Keratinocyte (primary cell): ENCODE results near the gene H3-3A. TPM values are rescaled to one million over a fixed set of nuclear protein-coding genes. Genes with fewer than 3 reads are reported as not detected.

ENCODE experiments used
- DNase-seq: peaks from one replicate; pipeline ENCODE4 v3.0.0-alpha.2; 2011; ENCODE audit warnings: low read depth, missing footprints, low spot score
- FAIRE-seq: peaks from 2 replicates; lab custom pipeline; 2011; peaks lifted over from hg19 to GRCh38; lab: Jason Lieb, UNC
- H2AFZ ChIP-seq: 2 replicates; pipeline ENCODE4 v1.6.0; 2012; ENCODE audit warnings: low read length, control low read depth, inconsistent platforms; ENCODE audit not compliant: control insufficient read depth
- H3K27ac ChIP-seq: 2 replicates; pipeline ENCODE4 v1.5.1; 2011; ENCODE audit warnings: low read length; ENCODE audit not compliant: control insufficient read depth, insufficient read depth
- H3K27me3 ChIP-seq: 3 replicates; pipeline ENCODE4 v1.6.0; 2011; ENCODE audit warnings: low read length; ENCODE audit not compliant: control insufficient read depth, insufficient read depth; ENCODE audit errors: extremely low read depth
- H3K36me3 ChIP-seq, 2 experiments: 2 replicates in 1 of 2; 3 replicates in 1 of 2; pipeline ENCODE4 v1.5.1; 2011; ENCODE audit warnings: low read length in 2 of 2, mild to moderate bottlenecking in 1 of 2; ENCODE audit not compliant: control insufficient read depth in 2 of 2, insufficient read depth in 2 of 2; ENCODE audit errors: extremely low read depth in 1 of 2
- H3K4me1 ChIP-seq: 3 replicates; pipeline ENCODE4 v1.5.1; 2011; ENCODE audit warnings: low read length; ENCODE audit not compliant: control insufficient read depth, insufficient read depth; ENCODE audit errors: extremely low read depth
- H3K4me2 ChIP-seq: 3 replicates; pipeline ENCODE4 v1.6.0; 2011; ENCODE audit warnings: low read depth, low read length; ENCODE audit not compliant: control insufficient read depth, insufficient read depth; ENCODE audit errors: extremely low read depth
- H3K4me3 ChIP-seq, 3 experiments: fragments of 200-600 bp in 1 of 3; sonication (generic) in 1 of 3; 2 replicates in 2 of 3; 3 replicates in 1 of 3; pipeline ENCODE4 v1.5.1; 2011 to 2016; ENCODE audit warnings: low read length in 3 of 3, mild to moderate bottlenecking in 3 of 3, control low read depth in 2 of 3, inconsistent platforms in 1 of 3, low read depth in 1 of 3, mixed read lengths in 1 of 3, mixed run types in 1 of 3, moderate library complexity in 1 of 3; ENCODE audit not compliant: control insufficient read depth in 2 of 3, insufficient read depth in 2 of 3; ENCODE audit errors: extremely low read depth in 1 of 3
- H3K79me2 ChIP-seq: 2 replicates; pipeline ENCODE4 v1.6.0; 2012; ENCODE audit warnings: low read length; ENCODE audit not compliant: control insufficient read depth, insufficient read depth
- H3K9ac ChIP-seq: 3 replicates; pipeline ENCODE4 v1.6.0; 2011; ENCODE audit warnings: low read length; ENCODE audit not compliant: control insufficient read depth, insufficient read depth; ENCODE audit errors: extremely low read depth
- H3K9me1 ChIP-seq: 3 replicates; pipeline ENCODE4 v1.6.0; 2011; ENCODE audit warnings: low read length; ENCODE audit not compliant: control insufficient read depth, insufficient read depth; ENCODE audit errors: extremely low read depth
- H3K9me3 ChIP-seq: 2 replicates; pipeline ENCODE4 v1.5.1; 2012; ENCODE audit warnings: low read depth, low read length; ENCODE audit not compliant: control insufficient read depth
- H4K20me1 ChIP-seq: 3 replicates; pipeline ENCODE4 v1.6.0; 2011; ENCODE audit warnings: low read length; ENCODE audit not compliant: control insufficient read depth, insufficient read depth; ENCODE audit errors: extremely low read depth
- EZH2 ChIP-seq: IDR thresholded peaks from one replicate; pipeline ENCODE4 v1.6.1; 2012; ENCODE audit warnings: inconsistent platforms, mild to moderate bottlenecking, low read length, moderate library complexity
- dilution Hi-C: fragments of 300-500 bp; cut with MboI; formaldehyde crosslinking; loops from one replicate; pipeline ENCODE4 v1.7.0; 2020; ENCODE audit warnings: low sequenced_read_pairs; ENCODE audit not compliant: extremely low pct_ligation_motif_present
- polyA plus RNA-seq, 5 experiments: library from polyadenylated mRNA; depleted of rRNA in 3 of 5; stranded (reverse) in 3 of 5; stranded (forward) in 1 of 5; unstranded in 1 of 5; fragments of >200 nt; gene quantifications; 1 replicate in 1 of 5; 2 replicates in 3 of 5; 3 replicates in 1 of 5; pipeline versions ENCODE4 v1.2.1 to v1.2.3, GENCODE V29; 2011 to 2012; ENCODE audit warnings: missing spikeins in 2 of 5, low read depth in 1 of 5, low replicate concordance in 1 of 5
- TF ChIP-seq, protein P1 (sequence below), 3 experiments: IDR thresholded peaks in 1 of 3; conservative IDR thresholded peaks in 1 of 3; optimal IDR thresholded peaks in 1 of 3; 2 replicates in 2 of 3; 3 replicates in 1 of 3; pipeline versions ENCODE3 to v1.5.1; 2011; ENCODE audit warnings: low read length in 3 of 3, mild to moderate bottlenecking in 3 of 3, moderate library complexity in 2 of 3, control low read depth in 1 of 3, inconsistent platforms in 1 of 3; ENCODE audit not compliant: insufficient read depth in 2 of 3; ENCODE audit errors: extremely low read depth in 1 of 3

The H3-3A gene
- polyA plus RNA-seq, 1 donor (not counting 4 experiments of a cell fraction or from before 2014, with no cell fraction given) = 291 TPM

DNA sequence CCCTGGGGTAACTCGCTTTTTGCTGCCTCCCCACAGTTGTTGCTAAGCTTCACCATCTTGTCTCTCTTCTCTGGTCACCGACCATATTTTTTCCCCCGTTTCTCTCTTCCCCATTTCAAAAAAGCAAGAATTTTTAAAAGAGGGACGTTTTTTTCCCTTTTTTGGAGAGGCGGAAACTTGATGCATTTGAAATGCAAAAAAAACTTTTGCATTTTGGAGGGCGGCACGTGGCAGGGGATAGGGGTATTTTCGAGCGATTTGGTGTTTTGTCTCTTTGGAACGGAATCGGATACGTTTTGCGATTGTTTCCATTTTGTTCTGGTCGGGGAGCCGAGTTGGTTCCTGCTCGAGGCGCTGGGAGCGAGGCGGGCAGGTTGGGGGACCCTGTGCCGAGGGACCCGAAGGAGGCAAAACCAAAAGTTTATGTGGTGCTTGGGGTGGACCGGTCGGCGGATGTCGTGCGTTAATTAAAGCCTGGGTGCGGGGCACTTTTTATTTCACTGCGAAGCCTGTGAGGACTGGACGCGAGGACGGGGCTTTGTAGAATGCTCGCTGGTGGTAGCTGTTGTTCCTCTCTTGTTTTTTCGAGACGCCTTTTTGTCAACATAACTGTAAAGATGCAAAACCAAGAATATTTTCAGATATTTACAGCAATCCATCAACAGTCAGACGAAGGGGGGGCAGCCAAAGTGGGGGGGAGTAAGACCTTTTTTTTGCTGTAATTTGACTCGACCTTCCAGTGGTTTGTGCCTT, 884 bp downstream of the H3-3A start:
- peak overlapping the region; percentile 95 for H3K9ac ChIP-seq
- peaks cover 53% of the 10 kb centered on the region for H3K79me2 ChIP-seq
- peaks cover 10 to 16% of the 10 kb centered on the region in 2 experiments for H3K36me3 ChIP-seq
- TF ChIP-seq, protein P1, sequence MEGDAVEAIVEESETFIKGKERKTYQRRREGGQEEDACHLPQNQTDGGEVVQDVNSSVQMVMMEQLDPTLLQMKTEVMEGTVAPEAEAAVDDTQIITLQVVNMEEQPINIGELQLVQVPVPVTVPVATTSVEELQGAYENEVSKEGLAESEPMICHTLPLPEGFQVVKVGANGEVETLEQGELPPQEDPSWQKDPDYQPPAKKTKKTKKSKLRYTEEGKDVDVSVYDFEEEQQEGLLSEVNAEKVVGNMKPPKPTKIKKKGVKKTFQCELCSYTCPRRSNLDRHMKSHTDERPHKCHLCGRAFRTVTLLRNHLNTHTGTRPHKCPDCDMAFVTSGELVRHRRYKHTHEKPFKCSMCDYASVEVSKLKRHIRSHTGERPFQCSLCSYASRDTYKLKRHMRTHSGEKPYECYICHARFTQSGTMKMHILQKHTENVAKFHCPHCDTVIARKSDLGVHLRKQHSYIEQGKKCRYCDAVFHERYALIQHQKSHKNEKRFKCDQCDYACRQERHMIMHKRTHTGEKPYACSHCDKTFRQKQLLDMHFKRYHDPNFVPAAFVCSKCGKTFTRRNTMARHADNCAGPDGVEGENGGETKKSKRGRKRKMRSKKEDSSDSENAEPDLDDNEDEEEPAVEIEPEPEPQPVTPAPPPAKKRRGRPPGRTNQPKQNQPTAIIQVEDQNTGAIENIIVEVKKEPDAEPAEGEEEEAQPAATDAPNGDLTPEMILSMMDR (optimal IDR thresholded peaks at IDR 0.05 in 1 of 3, IDR thresholded peaks at IDR 0.05 in 1 of 3, conservative IDR thresholded peaks at IDR 0.05 in 1 of 3; ENCODE audit: extremely low read depth in 1 of 3, insufficient read depth in 2 of 3, low read length in 3 of 3) = no peak
- no peak for TF ChIP-seq EZH2
- DNase-seq (no peak), FAIRE-seq (no peak)
- peak overlapping the region; percentile 90 to 97 (median 92) for H3K4me3 ChIP-seq
- H3K9me3 ChIP-seq = no peaks in the 10 kb centered on the region
- no peaks in the 10 kb centered on the region for H4K20me1 ChIP-seq
- H3K4me2 ChIP-seq = peak overlapping the region; percentile 83
- H3K27ac ChIP-seq = peak overlapping the region; percentile 94
- dilution Hi-C loops = no loop called here
- no peaks in the 10 kb centered on the region for H3K27me3 ChIP-seq
- H2AFZ ChIP-seq = no peak overlapping the region
- no peaks in the 10 kb centered on the region for H3K9me1 ChIP-seq
- peaks cover 20% of the 10 kb centered on the region for H3K4me1 ChIP-seq

- DNase-seq = no peak
- peaks cover 57% of the 10 kb centered on the region for H3K79me2 ChIP-seq
- peak overlapping the region; percentile 95 for H3K9ac ChIP-seq
- H3K4me2 ChIP-seq = peak overlapping the region; percentile 83
- H3K27ac ChIP-seq = peak overlapping the region; percentile 94
- dilution Hi-C loops = no loop called here
- H3K4me1 ChIP-seq = peaks cover 20% of the 10 kb centered on the region
- H3K9me1 ChIP-seq = no peaks in the 10 kb centered on the region
- H3K4me3 ChIP-seq = peak overlapping the region; percentile 90 to 97 (median 92)
- no peaks in the 10 kb centered on the region for H3K9me3 ChIP-seq
- no peaks in the 10 kb centered on the region for H4K20me1 ChIP-seq
- no peak overlapping the region for H2AFZ ChIP-seq
- TF ChIP-seq EZH2 = no peak
- TF ChIP-seq, protein P1 (optimal IDR thresholded peaks at IDR 0.05 in 1 of 3, IDR thresholded peaks at IDR 0.05 in 1 of 3, conservative IDR thresholded peaks at IDR 0.05 in 1 of 3; ENCODE audit: extremely low read depth in 1 of 3, insufficient read depth in 2 of 3, low read length in 3 of 3) = peak; percentile 32 to 69 (median 48)
- no peak for FAIRE-seq
- H3K27me3 ChIP-seq = no peaks in the 10 kb centered on the region
- H3K36me3 ChIP-seq = peaks cover 12 to 23% of the 10 kb centered on the region in 2 experiments
Measured at GRCh38 chr1:226063977-226064815, 1.7 kb downstream of the H3-3A start.
